GM19193 (cell line): Measurements from ENCODE around the gene TMEM17.

Source experiments
- POLR2A ChIP-seq: IDR thresholded peaks from 4 replicates; pipeline ENCODE4 v1.6.1; 2011; ENCODE audit not compliant: insufficient read depth, insufficient read length; ENCODE audit errors: extremely low read depth

TMEM17 gene

DNA sequence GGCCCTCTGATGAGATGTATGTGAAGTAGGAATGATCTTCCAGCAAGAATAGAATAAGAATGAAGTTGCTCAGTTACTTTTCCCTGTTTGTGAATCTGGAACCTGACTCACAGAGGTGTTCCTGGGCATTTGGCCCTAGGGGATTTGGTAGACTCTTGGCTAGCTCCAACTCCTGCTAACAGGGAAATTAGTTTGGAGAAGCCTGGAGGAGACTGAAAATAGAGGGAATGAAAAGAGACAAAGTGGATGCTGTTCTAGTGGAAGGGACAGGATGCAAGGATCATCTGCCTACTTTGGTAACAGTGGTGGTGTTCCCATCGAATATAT lies 19.6 kb downstream of the TMEM17 start:
- no peak for TF ChIP-seq POLR2A

DNA sequence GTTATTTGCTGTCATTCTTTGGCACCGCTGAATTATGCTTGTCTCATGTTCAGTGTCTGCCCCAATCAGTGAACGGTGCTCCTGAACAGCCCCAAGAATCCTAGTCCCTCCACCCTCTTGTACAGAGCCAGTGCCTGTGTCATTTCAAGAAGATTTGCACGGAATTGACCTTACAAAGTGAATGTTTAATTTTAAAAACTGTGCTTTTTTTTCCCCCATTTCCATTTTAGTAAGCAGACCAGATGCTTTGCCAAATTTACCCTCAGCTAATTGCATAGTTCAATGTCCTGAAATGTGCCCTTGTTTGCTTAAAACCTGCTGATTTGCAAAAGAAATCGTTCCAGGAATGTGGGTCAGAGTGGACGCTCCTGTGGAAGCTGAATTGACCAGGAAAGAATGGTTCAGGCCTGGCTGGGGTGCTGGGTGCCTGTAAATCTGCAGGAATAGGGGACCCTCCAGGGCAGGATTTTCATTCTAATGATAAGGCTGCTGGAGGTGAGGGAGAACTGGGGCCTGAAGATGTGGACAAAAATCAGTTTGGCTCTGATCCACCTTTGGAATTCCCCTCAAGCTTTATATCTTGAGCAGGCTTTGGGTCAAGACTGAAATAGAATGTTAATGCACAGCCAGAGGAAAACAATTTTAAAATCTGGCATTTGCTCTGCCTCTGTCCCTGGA lies 20.1 kb downstream of the TMEM17 start:
- TF ChIP-seq POLR2A, result no peak

DNA sequence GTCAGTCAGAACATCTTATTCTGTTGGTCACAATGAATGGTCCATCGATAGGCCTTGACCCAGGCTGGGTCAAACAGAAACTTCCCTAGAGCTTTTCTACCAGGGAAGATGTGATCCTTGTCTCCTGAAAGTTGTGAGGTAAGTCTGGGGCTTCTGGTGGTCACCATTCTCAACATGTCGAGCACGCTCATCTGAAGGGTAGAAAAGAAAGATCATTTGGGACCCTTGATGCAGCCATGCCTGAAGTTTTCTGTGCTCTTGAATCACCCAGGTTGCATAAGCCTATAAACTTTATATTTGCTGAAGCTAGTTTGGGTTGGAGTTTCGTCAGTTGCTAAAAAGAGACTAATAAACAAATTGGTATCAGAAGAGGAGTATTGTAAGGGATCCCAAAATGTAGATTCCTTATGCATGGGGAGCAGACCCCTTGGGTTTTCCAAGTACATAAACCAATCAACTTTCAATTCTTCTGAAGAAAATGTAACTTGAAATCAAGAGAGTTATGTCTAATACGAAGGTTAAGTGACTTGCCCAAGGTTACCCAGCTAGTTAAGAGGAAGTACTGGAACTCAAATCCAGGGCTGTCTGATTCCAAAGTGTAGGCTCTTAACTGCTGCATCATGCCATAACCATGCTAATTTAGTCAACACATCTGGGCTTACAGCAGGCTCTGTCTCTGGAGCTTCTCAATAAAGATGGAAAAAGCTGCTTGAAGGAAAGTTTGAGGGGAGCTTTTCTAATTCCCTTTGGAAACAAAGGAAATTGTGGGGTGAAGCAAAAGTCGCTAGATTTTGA lies 23.2 kb downstream of the TMEM17 start:
- TF ChIP-seq POLR2A, result no peak

DNA sequence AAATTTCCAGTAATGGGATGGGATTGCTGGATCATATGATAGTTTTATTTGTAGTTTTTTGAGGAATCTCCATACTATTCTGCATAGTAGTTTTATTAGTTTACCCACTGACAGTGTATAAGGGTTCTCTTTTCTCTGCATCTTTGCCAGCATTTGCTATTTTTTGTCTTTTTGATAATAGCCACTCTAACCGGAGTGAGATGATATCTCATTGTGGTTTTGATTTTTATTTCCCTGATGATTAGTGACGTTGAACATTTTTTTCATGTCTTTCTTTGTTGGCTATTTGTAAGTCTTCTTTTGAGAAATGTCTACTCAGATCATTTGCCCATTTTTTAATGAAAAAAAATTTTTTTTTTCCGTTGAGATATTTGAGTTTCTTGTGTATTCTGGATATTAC lies 26.1 kb downstream of the TMEM17 start:
- TF ChIP-seq POLR2A, result no peak

DNA sequence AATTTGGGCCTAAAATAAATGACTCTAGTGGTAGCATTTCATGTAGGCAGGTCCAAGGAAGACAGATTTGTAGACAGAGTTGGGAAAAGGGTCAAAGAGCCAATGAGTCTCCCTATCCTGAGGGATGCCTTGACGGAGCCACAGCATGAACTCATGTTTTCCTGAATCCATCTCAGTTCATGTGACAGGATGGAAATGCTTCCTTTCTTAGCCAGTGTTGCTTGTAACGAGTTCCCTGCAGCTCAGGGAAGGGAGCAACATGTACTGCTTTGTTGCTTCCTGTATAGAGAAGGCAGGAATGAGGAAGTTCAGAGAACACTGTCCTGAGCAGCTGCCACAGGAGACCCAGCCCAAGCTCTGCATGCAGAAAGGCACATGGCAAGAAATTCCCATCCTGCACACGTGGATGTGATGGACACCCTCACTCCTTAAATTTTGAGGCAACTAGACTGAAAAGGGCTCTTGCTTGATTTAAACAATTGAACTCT lies 27.9 kb downstream of the TMEM17 start:
- no peak for TF ChIP-seq POLR2A

DNA sequence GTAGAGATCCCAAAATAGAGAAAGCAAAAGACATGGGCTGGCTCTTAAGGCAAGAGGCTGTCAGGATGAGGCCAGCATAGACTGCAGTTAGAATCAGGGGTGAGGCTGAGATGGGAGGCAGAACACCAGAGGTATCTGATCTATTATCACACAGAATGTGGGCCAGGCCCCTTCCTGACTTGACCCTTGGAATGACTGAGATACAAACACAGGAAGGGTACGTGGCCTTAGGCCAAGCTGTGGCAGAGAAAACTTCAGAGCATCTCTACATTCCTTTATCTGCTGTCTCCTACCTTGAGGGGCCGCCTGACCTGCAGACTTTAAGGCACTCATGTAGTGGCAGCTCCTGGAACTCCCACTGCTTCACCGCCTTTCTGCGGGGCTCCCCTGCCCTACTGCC lies 28.4 kb downstream of the TMEM17 start:
- TF ChIP-seq POLR2A, result no peak

DNA sequence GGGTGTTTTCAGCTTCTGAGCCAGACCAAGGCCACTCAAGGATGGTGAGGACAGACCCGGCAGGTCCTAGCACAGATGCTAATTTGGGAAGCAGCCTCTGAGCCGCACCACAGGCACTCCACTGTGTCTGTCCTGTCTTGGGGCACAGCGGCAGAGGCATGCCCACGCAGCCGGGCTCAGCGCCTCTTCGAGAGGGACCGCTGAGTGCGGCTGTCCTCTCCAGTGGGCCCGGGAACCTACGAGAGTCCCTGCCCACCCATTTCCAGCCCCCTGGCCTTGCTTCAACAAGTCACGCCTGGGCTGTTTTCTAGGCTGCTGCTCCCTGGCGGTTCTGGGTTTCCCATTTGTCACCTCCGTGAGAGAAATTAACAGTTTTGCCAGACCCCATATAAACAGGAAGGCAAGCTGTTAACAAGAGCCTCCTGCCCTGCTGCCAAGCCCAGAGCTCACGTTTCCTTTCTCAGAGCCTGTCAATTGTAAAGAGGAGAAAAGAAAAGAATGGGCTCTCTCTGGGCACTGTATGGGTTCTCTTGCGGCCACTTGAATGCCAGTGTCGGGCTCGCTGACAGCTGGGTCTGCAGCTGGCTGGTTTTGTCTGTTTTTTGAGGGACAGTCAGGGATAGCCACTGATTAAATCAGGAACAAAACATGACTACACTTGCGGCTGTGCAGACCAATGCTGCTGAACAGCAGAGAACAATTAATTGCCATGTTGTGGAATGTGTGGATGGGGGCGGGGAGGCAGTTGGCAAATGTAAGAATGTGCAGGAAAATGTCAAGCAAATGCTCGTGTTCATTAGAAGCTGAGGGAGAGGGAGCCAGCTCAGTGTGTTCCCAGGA lies 30.6 kb downstream of the TMEM17 start:
- TF ChIP-seq POLR2A, result no peak

DNA sequence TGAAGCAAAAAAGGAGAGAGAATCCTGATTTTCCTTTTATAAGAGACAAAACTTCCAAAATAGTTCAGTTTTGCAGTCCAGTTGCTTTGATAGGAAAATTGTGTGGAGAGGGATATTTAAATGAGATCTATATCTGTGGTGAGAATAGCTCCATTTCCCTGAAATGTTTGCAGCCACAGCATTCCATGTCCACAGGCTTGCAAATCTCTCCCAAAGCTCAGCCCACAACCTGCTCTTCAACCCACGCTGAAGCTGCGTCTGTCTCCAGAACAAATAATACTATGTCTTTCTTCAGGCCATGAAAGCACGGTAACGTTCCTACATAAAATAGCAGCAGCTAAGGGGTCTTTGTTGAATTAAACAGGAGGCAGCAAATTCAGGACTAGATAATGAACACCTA lies 31.8 kb downstream of the TMEM17 start:
- no peak for TF ChIP-seq POLR2A

DNA sequence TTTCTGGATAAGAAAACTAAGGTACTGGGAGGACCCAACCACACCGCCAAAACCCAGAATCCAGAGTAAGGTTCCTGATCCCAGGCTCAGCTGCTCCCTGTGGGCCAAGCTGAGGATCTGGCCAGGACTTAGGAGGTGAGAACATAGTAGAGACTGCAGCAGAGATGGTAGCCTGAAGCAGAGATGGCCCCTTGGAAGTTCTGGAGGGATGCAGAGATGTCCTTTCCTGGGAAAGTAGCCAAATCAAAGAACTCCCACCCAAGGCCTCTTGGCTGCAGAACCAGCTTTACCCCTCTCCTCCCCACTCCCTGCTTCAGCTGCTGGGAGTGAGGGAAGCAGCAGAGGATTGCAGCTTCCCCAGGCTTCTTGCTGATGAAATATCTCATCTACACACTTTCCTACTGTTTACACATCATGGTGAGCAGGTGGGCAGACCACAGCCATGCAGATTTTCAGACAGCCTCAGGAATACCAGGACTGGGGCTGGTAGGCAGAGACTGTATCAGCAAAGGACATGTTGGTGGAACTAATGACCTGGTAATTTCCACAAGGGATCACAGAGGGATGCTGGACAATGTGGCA lies 32.7 kb downstream of the TMEM17 start:
- TF ChIP-seq POLR2A, result no peak

DNA sequence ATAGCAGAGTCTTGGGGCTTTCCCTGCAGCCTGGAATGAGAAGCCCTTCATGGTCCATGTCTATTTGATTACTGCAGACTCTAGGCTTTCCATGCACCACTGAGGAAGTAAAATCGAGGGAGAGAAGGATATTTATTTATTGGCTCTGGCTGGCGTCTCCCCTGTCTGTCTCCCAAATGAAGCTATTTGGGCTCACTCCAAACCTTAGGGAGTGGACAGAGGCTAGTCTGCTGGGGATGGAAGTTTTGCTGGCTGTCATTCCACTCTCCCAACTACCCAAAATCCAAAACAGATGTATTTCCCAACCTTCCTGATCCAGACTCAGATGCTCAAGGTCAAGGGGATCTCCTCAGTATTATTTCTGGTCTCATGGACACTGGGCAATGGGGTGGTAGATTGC lies 33.7 kb downstream of the TMEM17 start:
- TF ChIP-seq POLR2A, result no peak

DNA sequence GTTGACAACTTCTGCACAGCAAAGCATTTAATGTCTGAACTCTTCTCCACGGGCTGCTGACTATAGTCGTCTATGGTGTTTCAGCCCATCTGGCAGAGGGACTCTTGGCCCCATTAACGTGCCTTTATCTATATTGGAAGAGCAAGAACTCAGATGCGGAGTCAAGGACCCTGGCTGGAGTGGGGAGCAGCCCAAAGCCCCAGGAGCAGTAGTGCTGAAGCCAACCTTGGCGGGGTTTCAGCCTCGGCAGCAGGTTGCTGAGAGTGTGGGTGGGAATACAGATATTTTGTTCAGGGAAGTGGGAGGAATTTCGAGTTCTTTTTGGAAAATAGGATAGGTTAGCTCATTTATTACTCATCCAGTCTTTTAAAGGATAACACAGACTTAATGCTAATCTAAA lies 34.2 kb downstream of the TMEM17 start:
- TF ChIP-seq POLR2A, result no peak

DNA sequence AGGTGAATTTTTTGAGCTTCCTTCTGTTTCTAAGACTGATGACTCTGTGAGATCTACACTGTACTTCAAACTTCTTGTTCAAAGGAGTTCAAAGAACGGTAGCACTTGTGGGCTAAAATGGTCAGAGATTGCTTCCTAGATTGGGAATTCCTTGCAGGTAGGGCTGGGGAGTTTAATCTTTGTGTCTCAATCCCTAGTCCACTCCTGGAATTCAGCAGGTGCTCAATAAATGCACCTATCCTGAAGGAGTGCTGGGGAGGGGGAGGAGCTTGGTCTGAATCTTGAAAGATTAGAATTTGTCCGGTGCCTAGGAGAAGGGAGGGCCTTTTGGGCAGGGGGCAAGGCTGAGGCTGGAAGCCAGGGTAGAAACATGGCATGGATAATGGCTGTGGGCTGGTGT lies 34.6 kb downstream of the TMEM17 start:
- TF ChIP-seq POLR2A, result no peak

DNA sequence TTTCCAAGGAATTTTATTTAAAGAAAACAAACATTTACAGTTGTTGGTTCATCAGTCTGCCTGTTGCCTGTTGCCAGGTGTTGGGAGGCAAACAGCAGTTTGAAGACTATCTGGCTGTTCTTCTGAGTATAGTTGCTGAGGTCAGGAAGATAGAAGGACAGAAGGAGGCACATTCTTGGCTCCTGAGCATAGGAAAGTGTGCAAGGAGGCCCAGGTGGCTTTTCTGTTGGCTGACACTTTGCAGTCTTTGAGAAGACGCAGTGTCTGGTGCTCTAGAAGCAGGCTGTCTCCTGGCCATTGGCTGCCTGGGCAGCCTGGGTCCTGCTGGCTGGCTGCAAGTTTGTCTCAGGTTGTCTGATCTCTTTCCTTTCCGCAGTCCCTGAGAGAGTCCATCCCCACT lies 36.4 kb downstream of the TMEM17 start:
- no peak for TF ChIP-seq POLR2A

DNA sequence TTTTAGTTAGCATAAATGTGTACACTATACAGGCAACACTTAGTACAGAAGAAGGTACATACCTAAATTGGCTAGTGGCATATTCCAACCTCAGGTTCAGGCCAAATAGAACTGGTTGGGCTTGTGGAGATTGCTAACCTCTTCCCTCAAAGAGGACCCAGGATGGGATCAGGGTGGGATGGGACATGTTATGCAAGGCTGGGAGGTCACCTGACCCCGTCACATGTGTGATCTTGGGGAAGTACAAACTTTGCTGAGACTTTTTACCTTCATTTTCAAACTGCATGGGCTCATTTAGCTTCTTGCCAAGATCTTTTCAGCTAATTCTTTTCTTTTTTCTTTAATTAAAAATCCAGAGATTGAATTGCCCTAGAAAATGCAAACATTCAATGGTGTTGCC lies 36.9 kb downstream of the TMEM17 start:
- TF ChIP-seq POLR2A, result no peak
